ENCODE measurements around the gene ATP8B4.
A peak's percentile ranks its signal among the peaks of the same experiment; 100 is the strongest.

The ATP8B4 gene

DNA sequence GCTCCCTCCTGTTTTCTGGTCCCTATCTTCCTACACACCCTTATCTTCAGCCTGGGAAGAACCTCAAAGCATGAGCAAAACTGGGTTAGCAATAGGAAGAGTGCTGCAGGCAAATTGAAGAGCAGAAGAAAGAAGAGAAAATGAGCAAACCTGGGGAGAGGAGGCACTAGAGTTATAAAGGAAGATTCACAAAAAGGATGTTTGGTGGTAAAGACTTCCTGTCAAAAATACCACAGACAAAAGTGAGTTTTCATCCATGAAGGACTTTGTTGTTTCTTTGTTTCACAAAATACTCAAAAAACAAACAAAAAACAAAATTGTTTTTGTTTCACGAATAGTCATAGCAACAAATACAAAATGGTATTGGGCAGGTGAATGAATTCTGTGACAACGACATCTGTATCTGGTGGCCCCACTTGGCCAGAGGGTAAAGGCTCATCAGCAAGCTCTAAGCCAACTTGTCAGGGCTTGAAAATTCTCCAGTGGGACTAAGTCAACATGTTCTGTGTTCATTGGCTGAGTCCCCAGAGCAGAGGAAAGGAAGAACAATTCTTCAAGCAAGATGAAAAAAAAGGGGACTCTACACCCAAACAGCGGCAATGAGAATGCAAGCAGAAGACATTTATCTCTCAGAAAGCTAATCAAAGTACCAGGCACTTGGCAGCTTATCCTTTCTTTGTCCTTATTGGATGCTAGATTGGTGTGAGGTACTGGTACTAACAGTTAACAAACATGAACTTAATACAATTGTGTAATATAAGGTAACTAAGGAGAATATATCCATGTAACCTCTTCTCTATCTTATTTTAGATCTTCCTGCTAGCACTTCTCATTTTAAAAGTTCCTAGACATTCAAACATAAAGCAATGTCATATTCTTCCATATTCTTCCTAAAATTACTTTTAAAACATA, 9.7 kb downstream of the ATP8B4 start:
- no peak overlapping the region for H3K4me3 ChIP-seq (ENCODE audit: low read depth, low read length)
- DNase-seq (ENCODE audit: low read depth), result peak; percentile 15

GRCh38 chr15:50108461-50108860, 10.6 kb downstream of the ATP8B4 start:
- no peak for DNase-seq (ENCODE audit: low read depth)
- H3K4me3 ChIP-seq (ENCODE audit: low read depth, low read length), result no peak overlapping the region
- TF ChIP-seq CTCF (IDR thresholded peaks at IDR 0.05; ENCODE audit: insufficient read depth, low read depth, low read length, missing control alignments), result no peak

More for the DNA sequence above, 9.7 kb downstream of the ATP8B4 start:
- no peak for TF ChIP-seq CTCF (IDR thresholded peaks at IDR 0.05; ENCODE audit: insufficient read depth, low read depth, low read length, missing control alignments)

GRCh38 chr15:50107591-50108408, 11.2 kb downstream of the ATP8B4 start:
- TF ChIP-seq CTCF (IDR thresholded peaks at IDR 0.05; ENCODE audit: insufficient read depth, low read depth, low read length, missing control alignments), result no peak
- peak; percentile 91 for DNase-seq (ENCODE audit: low read depth)
- no peak overlapping the region for H3K4me3 ChIP-seq (ENCODE audit: low read depth, low read length)

DNA sequence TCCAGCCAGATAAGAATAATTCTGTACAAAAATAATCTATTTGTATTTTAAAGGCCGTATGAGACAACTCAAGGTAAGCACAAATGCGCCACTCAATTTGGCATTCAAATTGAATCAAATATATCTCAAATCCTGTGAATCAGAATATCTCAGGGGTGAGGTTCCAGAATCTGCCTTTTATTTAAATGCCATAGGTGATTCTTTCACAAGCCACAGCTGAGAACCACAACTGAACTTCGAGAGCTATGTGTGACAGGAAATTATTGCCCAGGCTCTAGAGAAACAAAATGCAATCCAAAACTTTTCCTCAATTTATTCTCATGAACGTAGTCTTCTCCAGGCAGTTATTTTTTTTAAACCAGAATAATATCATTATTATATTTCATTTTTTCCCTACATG, 11.9 kb downstream of the ATP8B4 start:
- TF ChIP-seq CTCF (IDR thresholded peaks at IDR 0.05; ENCODE audit: insufficient read depth, low read depth, low read length, missing control alignments), result no peak
- H3K4me3 ChIP-seq (ENCODE audit: low read depth, low read length), result no peak overlapping the region
- peak; percentile 5 for DNase-seq (ENCODE audit: low read depth)

DNA sequence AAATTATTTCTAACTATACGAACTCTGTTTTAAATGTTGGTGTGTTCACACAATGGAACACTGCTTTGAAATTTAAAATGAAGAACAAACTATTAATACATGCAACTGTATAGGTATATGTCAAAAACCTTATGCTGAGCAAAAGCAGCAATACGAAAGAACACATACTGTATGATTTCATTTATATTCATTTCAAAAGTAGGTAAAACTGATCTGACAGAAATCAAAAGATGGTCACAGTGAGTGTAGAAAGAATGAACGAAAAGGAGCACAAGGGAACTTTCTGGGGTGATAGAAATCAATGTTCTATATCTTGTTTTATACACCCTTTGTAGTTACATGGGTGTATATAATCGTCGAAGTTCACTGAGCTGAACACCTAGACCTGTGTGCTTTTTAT, 12.6 kb downstream of the ATP8B4 start:
- no peak for DNase-seq (ENCODE audit: low read depth)
- no peak overlapping the region for H3K4me3 ChIP-seq (ENCODE audit: low read depth, low read length)
- TF ChIP-seq CTCF (IDR thresholded peaks at IDR 0.05; ENCODE audit: insufficient read depth, low read depth, low read length, missing control alignments), result no peak

DNA sequence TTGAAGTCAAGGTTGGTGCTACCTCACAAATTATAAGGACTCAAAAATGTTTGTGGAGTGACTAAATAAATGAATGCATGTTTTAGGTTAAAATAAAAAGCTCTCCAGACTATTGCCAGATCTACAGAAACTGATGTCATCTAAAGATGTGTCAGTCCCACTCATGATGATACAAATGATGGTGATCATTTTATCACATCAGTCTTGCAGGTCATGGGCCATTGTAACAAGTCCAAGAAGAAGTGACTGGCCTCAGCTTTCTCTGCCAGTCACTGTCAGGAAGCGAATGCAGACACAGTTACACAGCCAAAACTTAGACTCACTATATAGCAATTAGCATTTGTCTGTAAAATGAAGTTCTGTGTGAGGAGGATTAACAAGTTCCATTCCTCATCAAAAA, 18.5 kb downstream of the ATP8B4 start:
- no peak for TF ChIP-seq CTCF (IDR thresholded peaks at IDR 0.05; ENCODE audit: insufficient read depth, low read depth, low read length, missing control alignments)
- no peak overlapping the region for H3K4me3 ChIP-seq (ENCODE audit: low read depth, low read length)
- DNase-seq (ENCODE audit: low read depth), result no peak
